Endothelial cell of umbilical vein (primary cell): ENCODE results near the gene LCN6. TPM values are rescaled to one million over a fixed set of nuclear protein-coding genes. Genes with fewer than 3 reads are reported as not detected.

Experiments used
- BruUV-seq: library from RNA; stranded (reverse); fragments of 400-500 nt; replicated peaks from 2 replicates; lab custom pipeline; 2021; lab: Mats Ljungman, UMichigan
- CTCF ChIA-PET: fragments of 300-600, 350-600 bp; sonication (Branson Sonifier 250); formaldehyde crosslinking; loops from one replicate; lab custom pipeline; 2021; ENCODE audit warnings: antibody characterized with exemption, inconsistent platforms; lab: Charles Lee
- POLR2A ChIA-PET: fragments of 300-600, 350-600 bp; sonication (Branson Sonifier 250); formaldehyde crosslinking; loops from one replicate; lab custom pipeline; 2021; ENCODE audit warnings: antibody characterized with exemption, inconsistent platforms; lab: Charles Lee
- DNase-seq: peaks from one replicate; pipeline ENCODE4 v3.0.0-alpha.2; 2011; ENCODE audit warnings: low read depth, low spot score
- FAIRE-seq: peaks from 2 replicates; lab custom pipeline; 2011; peaks lifted over from hg19 to GRCh38; lab: Jason Lieb, UNC
- H2AFZ ChIP-seq: 2 replicates; pipeline ENCODE4 v1.6.0; 2012; ENCODE audit warnings: low read depth, low read length, control low read depth, inconsistent platforms
- H3K27ac ChIP-seq: 2 replicates; pipeline ENCODE4 v1.5.1; 2011; ENCODE audit warnings: low read depth, mild to moderate bottlenecking, control low read depth, low read length, moderate library complexity; ENCODE audit not compliant: insufficient read depth
- H3K27me3 ChIP-seq, 2 experiments: 2 replicates each; pipeline versions ENCODE4 v1.6.0 to v1.6.1; 2011; ENCODE audit warnings: low read length in 2 of 2, mixed read lengths in 1 of 2; ENCODE audit not compliant: control insufficient read depth in 2 of 2, insufficient read depth in 2 of 2
- H3K36me3 ChIP-seq, 2 experiments: 2 replicates in 1 of 2; 3 replicates in 1 of 2; pipeline ENCODE4 v1.5.1; 2011; ENCODE audit warnings: low read length in 2 of 2, mild to moderate bottlenecking in 1 of 2, moderate library complexity in 1 of 2; ENCODE audit not compliant: control insufficient read depth in 2 of 2, insufficient read depth in 2 of 2; ENCODE audit errors: extremely low read depth in 1 of 2
- H3K4me1 ChIP-seq: 3 replicates; pipeline ENCODE4 v1.5.1; 2011; ENCODE audit warnings: mild to moderate bottlenecking, low read length; ENCODE audit not compliant: control insufficient read depth, insufficient read depth; ENCODE audit errors: extremely low read depth
- H3K4me2 ChIP-seq: 2 replicates; pipeline ENCODE4 v1.6.1; 2011; ENCODE audit warnings: low read length, control low read depth, mixed read lengths; ENCODE audit not compliant: insufficient read depth
- H3K4me3 ChIP-seq, 3 experiments: fragments of 200-600 bp in 1 of 3; sonication (generic), shearing (Covaris generic) in 1 of 3; replicated peaks in 1 of 3; 2 replicates each; pipeline ENCODE4 v1.5.1; 2011 to 2016; ENCODE audit warnings: control low read depth in 3 of 3, low read length in 3 of 3, mild to moderate bottlenecking in 2 of 3, inconsistent platforms in 1 of 3, low read depth in 1 of 3, moderate library complexity in 1 of 3; ENCODE audit not compliant: insufficient read depth in 1 of 3
- H3K79me2 ChIP-seq: 2 replicates; pipeline ENCODE4 v1.6.0; 2012; ENCODE audit warnings: low read length, inconsistent platforms; ENCODE audit not compliant: control insufficient read depth, insufficient read depth
- H3K9ac ChIP-seq: replicated peaks from 2 replicates; pipeline ENCODE3; 2011; ENCODE audit warnings: low read length, control low read depth; ENCODE audit not compliant: insufficient read depth; ENCODE audit errors: extremely low read depth
- H3K9me1 ChIP-seq: replicated peaks from 3 replicates; pipeline ENCODE4 v1.6.0; 2011; ENCODE audit warnings: mild to moderate bottlenecking, low read length; ENCODE audit not compliant: control insufficient read depth, insufficient read depth; ENCODE audit errors: extremely low read depth
- H3K9me3 ChIP-seq: replicated peaks from 2 replicates; pipeline ENCODE4 v1.5.1; 2012; ENCODE audit warnings: low read length, inconsistent platforms; ENCODE audit not compliant: control insufficient read depth, insufficient read depth
- H4K20me1 ChIP-seq: replicated peaks from 2 replicates; pipeline ENCODE3; 2011; ENCODE audit warnings: mild to moderate bottlenecking, low read length; ENCODE audit not compliant: control insufficient read depth, insufficient read depth; ENCODE audit errors: extremely low read depth
- EZH2 ChIP-seq: IDR thresholded peaks from 2 replicates; pipeline ENCODE4 v1.6.1; 2012; ENCODE audit warnings: borderline replicate concordance, low read depth, mild to moderate bottlenecking, moderate library complexity, low read length, inconsistent platforms; ENCODE audit not compliant: severe bottlenecking
- FOS ChIP-seq: IDR thresholded peaks from 2 replicates; pipeline ENCODE4 v1.6.1; 2011; ENCODE audit warnings: mild to moderate bottlenecking, low read length, moderate library complexity, borderline replicate concordance; ENCODE audit not compliant: insufficient read depth
- GATA2 ChIP-seq: IDR thresholded peaks from 2 replicates; pipeline ENCODE4 v1.7.0; 2011; ENCODE audit warnings: low read depth, mild to moderate bottlenecking, moderate library complexity, mixed read lengths, low read length; ENCODE audit not compliant: insufficient read length, insufficient read depth
- JUN ChIP-seq: IDR thresholded peaks from 2 replicates; pipeline ENCODE4 v1.6.1; 2011; ENCODE audit warnings: borderline replicate concordance, low read depth; ENCODE audit not compliant: insufficient read length, insufficient read depth
- MAX ChIP-seq: IDR thresholded peaks from 2 replicates; pipeline ENCODE4 v1.6.1; 2011; ENCODE audit not compliant: insufficient read depth, insufficient read length
- MYC ChIP-seq: IDR thresholded peaks from one replicate; pipeline ENCODE4 v1.6.1; 2011; ENCODE audit warnings: mild to moderate bottlenecking, low read depth, low read length
- POLR2A ChIP-seq: IDR thresholded peaks from 2 replicates; pipeline ENCODE4 v1.6.1; 2012; ENCODE audit warnings: low read depth, mild to moderate bottlenecking, control low read depth, low read length
- POLR2AphosphoS5 ChIP-seq: IDR thresholded peaks from 2 replicates; pipeline ENCODE4 v1.6.1; 2012; ENCODE audit warnings: low read depth, mild to moderate bottlenecking, control low read depth, low read length, moderate library complexity; ENCODE audit not compliant: insufficient read depth
- dilution Hi-C: fragments of 300-500 bp; cut with MboI; formaldehyde crosslinking; loops from one replicate; pipeline ENCODE4 v1.15.0; 2019; ENCODE audit warnings: low sequenced_read_pairs; ENCODE audit not compliant: extremely low pct_ligation_motif_present
- intact Hi-C: fragments of 100-400 bp; cut with micrococcal nuclease; formaldehyde crosslinking; loops from one replicate; pipeline ENCODE4 v1.10.0; 2022
- polyA plus RNA-seq, 4 experiments: library from polyadenylated mRNA; depleted of rRNA in 3 of 4; stranded (reverse) in 3 of 4; unstranded in 1 of 4; fragments of >200 nt; gene quantifications; 2 replicates each; pipeline versions ENCODE4 v1.2.1 to v1.2.3, GENCODE V29; 2011 to 2012; ENCODE audit warnings: missing spikeins in 1 of 4
- total RNA-seq: library from RNA; stranded (reverse); gene quantifications from 2 replicates; pipeline ENCODE4 v1.2.3, GENCODE V29; 2021
- TF ChIP-seq, protein P1 (sequence below), 2 donors: IDR thresholded peaks; 1 replicate in 1 of 2; 2 replicates in 1 of 2; pipeline ENCODE4 v1.5.1; 2011; ENCODE audit warnings: low read length in 2 of 2, mild to moderate bottlenecking in 2 of 2, moderate library complexity in 2 of 2, control low read depth in 1 of 2, inconsistent platforms in 1 of 2, low read depth in 1 of 2; ENCODE audit not compliant: insufficient read depth in 1 of 2; ENCODE audit errors: extremely low read depth in 1 of 2

The LCN6 gene
- total and polyA plus RNA-seq, 2 donors (not counting 3 experiments of a cell fraction or from before 2014, with no cell fraction given): 0.17 TPM; not detected in 1

DNA sequence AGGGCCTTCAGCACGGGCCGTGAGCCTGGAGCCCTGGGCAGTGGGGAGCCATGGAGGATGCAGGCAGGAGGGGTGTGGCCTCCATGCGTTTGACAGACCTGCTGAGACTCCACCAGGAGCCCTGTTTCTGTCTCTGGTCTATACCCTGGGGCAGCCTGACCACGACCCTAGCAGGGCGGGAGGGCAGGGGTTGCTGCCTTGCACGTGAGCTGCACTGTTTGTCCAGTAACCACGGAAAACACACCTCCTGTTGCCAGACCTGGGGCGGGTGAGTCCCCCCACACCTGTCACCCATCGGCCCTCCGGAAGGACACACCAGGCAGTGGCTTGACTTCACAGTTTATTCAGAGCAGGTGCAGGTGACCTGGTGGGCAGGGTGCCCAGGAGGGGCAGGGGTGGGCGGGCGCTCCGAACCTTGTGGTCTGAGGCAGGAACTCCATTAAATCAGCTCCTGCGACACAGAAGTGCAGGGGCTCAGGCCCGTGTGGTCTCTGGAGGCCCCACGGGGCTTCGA is 5.8 kb upstream of the LCN6 start:
- H3K4me2 ChIP-seq: no peak overlapping the region
- no peak for DNase-seq
- no peaks in the 10 kb centered on the region for H4K20me1 ChIP-seq
- peaks cover 3 to 5% of the 10 kb centered on the region in 2 experiments for H3K27me3 ChIP-seq
- H3K9me3 ChIP-seq: no peaks in the 10 kb centered on the region
- H2AFZ ChIP-seq: no peak overlapping the region
- ChIA-PET POLR2A (no interaction called here), CTCF (interaction anchor here (1.5 kb wide), 1 partner anchor 9 kb away, joined by 5 read pairs; no protein-coding TSS in a partner anchor)
- intact Hi-C loops (no loop called here), dilution Hi-C loops (no loop called here)
- H3K4me3 ChIP-seq: no peak overlapping the region
- no peaks in the 10 kb centered on the region for H3K36me3 ChIP-seq
- H3K9me1 ChIP-seq: no peaks in the 10 kb centered on the region
- H3K79me2 ChIP-seq: no peaks in the 10 kb centered on the region
- H3K4me1 ChIP-seq: no peaks in the 10 kb centered on the region
- no TSS peak for BruUV-seq
- no peak for FAIRE-seq
- TF ChIP-seq POLR2A: no peak
- TF ChIP-seq, protein P1, sequence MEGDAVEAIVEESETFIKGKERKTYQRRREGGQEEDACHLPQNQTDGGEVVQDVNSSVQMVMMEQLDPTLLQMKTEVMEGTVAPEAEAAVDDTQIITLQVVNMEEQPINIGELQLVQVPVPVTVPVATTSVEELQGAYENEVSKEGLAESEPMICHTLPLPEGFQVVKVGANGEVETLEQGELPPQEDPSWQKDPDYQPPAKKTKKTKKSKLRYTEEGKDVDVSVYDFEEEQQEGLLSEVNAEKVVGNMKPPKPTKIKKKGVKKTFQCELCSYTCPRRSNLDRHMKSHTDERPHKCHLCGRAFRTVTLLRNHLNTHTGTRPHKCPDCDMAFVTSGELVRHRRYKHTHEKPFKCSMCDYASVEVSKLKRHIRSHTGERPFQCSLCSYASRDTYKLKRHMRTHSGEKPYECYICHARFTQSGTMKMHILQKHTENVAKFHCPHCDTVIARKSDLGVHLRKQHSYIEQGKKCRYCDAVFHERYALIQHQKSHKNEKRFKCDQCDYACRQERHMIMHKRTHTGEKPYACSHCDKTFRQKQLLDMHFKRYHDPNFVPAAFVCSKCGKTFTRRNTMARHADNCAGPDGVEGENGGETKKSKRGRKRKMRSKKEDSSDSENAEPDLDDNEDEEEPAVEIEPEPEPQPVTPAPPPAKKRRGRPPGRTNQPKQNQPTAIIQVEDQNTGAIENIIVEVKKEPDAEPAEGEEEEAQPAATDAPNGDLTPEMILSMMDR (IDR thresholded peaks at IDR 0.05; ENCODE audit: extremely low read depth in 1 of 2, insufficient read depth in 1 of 2, low read depth in 1 of 2, low read length in 2 of 2): no peak
- TF ChIP-seq GATA2: no peak
- TF ChIP-seq JUN: no peak
- no peak for TF ChIP-seq MAX
- no peak for TF ChIP-seq POLR2AphosphoS5
- TF ChIP-seq EZH2: no peak
- TF ChIP-seq MYC: no peak
- TF ChIP-seq FOS: no peak
- H3K9ac ChIP-seq: no peak overlapping the region
- no peak overlapping the region for H3K27ac ChIP-seq
